ENCODE measurements around the gene GIGYF2.

DNA sequence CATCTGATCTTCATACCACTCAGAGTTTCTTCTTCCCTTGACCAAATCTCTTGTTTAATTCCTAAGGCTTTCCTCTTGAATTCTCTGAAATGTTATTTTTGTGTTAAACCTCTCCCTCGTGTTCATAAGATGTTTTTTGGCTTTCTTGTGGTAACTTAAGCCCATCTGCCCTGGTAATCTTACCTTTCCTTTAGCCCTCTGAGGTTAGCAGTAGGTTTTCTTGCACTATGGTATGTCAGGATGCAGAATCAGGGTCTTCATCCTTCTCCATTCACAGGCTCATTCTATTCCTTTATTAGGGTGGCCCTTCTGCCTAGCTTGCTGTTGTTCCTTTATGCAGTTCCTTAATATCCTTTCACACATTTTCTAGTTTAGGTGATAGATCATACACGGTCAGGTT lies 24.1 kb downstream of the GIGYF2 start:
- TF ChIP-seq POLR2A (IDR thresholded peaks at IDR 0.05): no peak
- TF ChIP-seq, protein P1, sequence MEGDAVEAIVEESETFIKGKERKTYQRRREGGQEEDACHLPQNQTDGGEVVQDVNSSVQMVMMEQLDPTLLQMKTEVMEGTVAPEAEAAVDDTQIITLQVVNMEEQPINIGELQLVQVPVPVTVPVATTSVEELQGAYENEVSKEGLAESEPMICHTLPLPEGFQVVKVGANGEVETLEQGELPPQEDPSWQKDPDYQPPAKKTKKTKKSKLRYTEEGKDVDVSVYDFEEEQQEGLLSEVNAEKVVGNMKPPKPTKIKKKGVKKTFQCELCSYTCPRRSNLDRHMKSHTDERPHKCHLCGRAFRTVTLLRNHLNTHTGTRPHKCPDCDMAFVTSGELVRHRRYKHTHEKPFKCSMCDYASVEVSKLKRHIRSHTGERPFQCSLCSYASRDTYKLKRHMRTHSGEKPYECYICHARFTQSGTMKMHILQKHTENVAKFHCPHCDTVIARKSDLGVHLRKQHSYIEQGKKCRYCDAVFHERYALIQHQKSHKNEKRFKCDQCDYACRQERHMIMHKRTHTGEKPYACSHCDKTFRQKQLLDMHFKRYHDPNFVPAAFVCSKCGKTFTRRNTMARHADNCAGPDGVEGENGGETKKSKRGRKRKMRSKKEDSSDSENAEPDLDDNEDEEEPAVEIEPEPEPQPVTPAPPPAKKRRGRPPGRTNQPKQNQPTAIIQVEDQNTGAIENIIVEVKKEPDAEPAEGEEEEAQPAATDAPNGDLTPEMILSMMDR (IDR thresholded peaks at IDR 0.05): no peak
- TF ChIP-seq POLR2AphosphoS5 (IDR thresholded peaks at IDR 0.05): no peak

Data from transverse colon (tissue), 4 donors.